ENCODE measurements around the gene SBNO2.

Gene SBNO2

GRCh38 chr19:1088416-1089010, 85.6 kb downstream of the SBNO2 start:
- H3K9ac ChIP-seq (ENCODE audit: low read depth, low read length, poor library complexity, severe bottlenecking), result no peak overlapping the region
- no peaks in the 10 kb centered on the region for H3K9me3 ChIP-seq (ENCODE audit: insufficient read depth, low read depth, low read length)
- H3K4me1 ChIP-seq (ENCODE audit: insufficient read depth, low read length, poor library complexity, severe bottlenecking), result peaks cover 4% of the 10 kb centered on the region
- peaks cover 53% of the 10 kb centered on the region; the same call in 1 of the 2 replicates for H3K36me3 ChIP-seq (ENCODE audit: insufficient read depth, low read length)
- no peak for TF ChIP-seq EZH2phosphoT487 (IDR thresholded peaks at IDR 0.05; ENCODE audit: borderline replicate concordance)
- TF ChIP-seq, protein P1, sequence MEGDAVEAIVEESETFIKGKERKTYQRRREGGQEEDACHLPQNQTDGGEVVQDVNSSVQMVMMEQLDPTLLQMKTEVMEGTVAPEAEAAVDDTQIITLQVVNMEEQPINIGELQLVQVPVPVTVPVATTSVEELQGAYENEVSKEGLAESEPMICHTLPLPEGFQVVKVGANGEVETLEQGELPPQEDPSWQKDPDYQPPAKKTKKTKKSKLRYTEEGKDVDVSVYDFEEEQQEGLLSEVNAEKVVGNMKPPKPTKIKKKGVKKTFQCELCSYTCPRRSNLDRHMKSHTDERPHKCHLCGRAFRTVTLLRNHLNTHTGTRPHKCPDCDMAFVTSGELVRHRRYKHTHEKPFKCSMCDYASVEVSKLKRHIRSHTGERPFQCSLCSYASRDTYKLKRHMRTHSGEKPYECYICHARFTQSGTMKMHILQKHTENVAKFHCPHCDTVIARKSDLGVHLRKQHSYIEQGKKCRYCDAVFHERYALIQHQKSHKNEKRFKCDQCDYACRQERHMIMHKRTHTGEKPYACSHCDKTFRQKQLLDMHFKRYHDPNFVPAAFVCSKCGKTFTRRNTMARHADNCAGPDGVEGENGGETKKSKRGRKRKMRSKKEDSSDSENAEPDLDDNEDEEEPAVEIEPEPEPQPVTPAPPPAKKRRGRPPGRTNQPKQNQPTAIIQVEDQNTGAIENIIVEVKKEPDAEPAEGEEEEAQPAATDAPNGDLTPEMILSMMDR (conservative IDR thresholded peaks at IDR 0.05; ENCODE audit: low read length), result no peak
- H3K79me2 ChIP-seq (ENCODE audit: insufficient read depth, low read length), result peaks cover 22% of the 10 kb centered on the region
- no peak overlapping the region for H3K4me3 ChIP-seq (ENCODE audit: low read length, poor library complexity, severe bottlenecking)
- no peaks in the 10 kb centered on the region for H3K9me2 ChIP-seq (replicated peaks; ENCODE audit: low read depth, low read length)
- no peaks in the 10 kb centered on the region for H3F3A ChIP-seq (ENCODE audit: low read depth)
- peaks cover 7% of the 10 kb centered on the region for H4K20me1 ChIP-seq (ENCODE audit: insufficient read depth, low read length, poor library complexity, severe bottlenecking)
- H3K27me3 ChIP-seq (ENCODE audit: insufficient read depth, low read length, poor library complexity, severe bottlenecking), result no peaks in the 10 kb centered on the region
- no peak overlapping the region for H3K4me2 ChIP-seq (ENCODE audit: low read depth, low read length, poor library complexity, severe bottlenecking)
- no peak overlapping the region for H2AFZ ChIP-seq (ENCODE audit: low read length)

GRCh38 chr19:1087813-1088415, 86.2 kb downstream of the SBNO2 start:
- Histone ChIP-seq H3K4me1 (ENCODE audit: insufficient read depth, low read length, poor library complexity, severe bottlenecking) (no peaks in the 10 kb centered on the region), H2AFZ (ENCODE audit: low read length) (no peak overlapping the region), H3K4me3 (ENCODE audit: low read length, poor library complexity, severe bottlenecking) (no peak overlapping the region), H3K36me3 (ENCODE audit: insufficient read depth, low read length) (peaks cover 56% of the 10 kb centered on the region; the same call in 1 of the 2 replicates), H3K27me3 (ENCODE audit: insufficient read depth, low read length, poor library complexity, severe bottlenecking) (no peaks in the 10 kb centered on the region), H3K9me3 (ENCODE audit: insufficient read depth, low read depth, low read length) (no peaks in the 10 kb centered on the region), H3K4me2 (ENCODE audit: low read depth, low read length, poor library complexity, severe bottlenecking) (no peak overlapping the region), H3K79me2 (ENCODE audit: insufficient read depth, low read length) (peaks cover 16% of the 10 kb centered on the region), H4K20me1 (ENCODE audit: insufficient read depth, low read length, poor library complexity, severe bottlenecking) (peaks cover under 1% of the 10 kb centered on the region), H3K9me2 (replicated peaks; ENCODE audit: low read depth, low read length) (no peaks in the 10 kb centered on the region), H3F3A (ENCODE audit: low read depth) (no peaks in the 10 kb centered on the region), H3K9ac (ENCODE audit: low read depth, low read length, poor library complexity, severe bottlenecking) (no peak overlapping the region)
- TF ChIP-seq, protein P1 (conservative IDR thresholded peaks at IDR 0.05; ENCODE audit: low read length), result no peak
- no peak for TF ChIP-seq EZH2phosphoT487 (IDR thresholded peaks at IDR 0.05; ENCODE audit: borderline replicate concordance)

DNA sequence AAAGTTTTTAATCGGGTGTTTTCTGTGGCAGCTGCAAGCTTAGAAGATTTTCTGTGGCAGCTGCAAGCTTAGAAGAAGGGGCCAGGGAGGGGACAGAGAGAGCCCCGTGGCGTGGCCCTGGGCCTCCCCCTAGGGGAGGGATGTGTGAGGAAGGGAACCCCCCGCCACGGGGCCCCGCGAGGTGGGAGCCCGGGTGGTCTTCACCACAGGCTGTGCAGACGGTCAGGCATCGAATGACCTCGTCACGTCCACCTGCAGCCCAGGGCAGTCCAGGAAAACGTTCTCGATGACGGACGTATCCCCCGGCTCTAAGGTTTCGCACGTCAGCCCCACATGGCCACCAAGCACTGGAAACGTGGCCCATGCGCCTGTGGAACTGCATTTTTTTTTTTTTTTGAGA, 87.5 kb downstream of the SBNO2 start:
- Histone ChIP-seq H3K36me3 (ENCODE audit: insufficient read depth, low read length) (peaks cover 50% of the 10 kb centered on the region; the same call in 1 of the 2 replicates), H3K9ac (ENCODE audit: low read depth, low read length, poor library complexity, severe bottlenecking) (no peak overlapping the region), H3K4me1 (ENCODE audit: insufficient read depth, low read length, poor library complexity, severe bottlenecking) (no peaks in the 10 kb centered on the region), H3K79me2 (ENCODE audit: insufficient read depth, low read length) (peaks cover 6% of the 10 kb centered on the region; the same call in 1 of the 2 replicates), H3K9me2 (replicated peaks; ENCODE audit: low read depth, low read length) (no peaks in the 10 kb centered on the region), H3K4me2 (ENCODE audit: low read depth, low read length, poor library complexity, severe bottlenecking) (no peak overlapping the region), H3K27me3 (ENCODE audit: insufficient read depth, low read length, poor library complexity, severe bottlenecking) (no peaks in the 10 kb centered on the region), H4K20me1 (ENCODE audit: insufficient read depth, low read length, poor library complexity, severe bottlenecking) (peaks cover 6% of the 10 kb centered on the region), H3K4me3 (ENCODE audit: low read length, poor library complexity, severe bottlenecking) (no peak overlapping the region), H2AFZ (ENCODE audit: low read length) (no peak overlapping the region), H3K9me3 (ENCODE audit: insufficient read depth, low read depth, low read length) (no peaks in the 10 kb centered on the region), H3F3A (ENCODE audit: low read depth) (no peaks in the 10 kb centered on the region)
- TF ChIP-seq, protein P1 (conservative IDR thresholded peaks at IDR 0.05; ENCODE audit: low read length), result no peak
- TF ChIP-seq EZH2phosphoT487 (IDR thresholded peaks at IDR 0.05; ENCODE audit: borderline replicate concordance), result no peak

All from Loucy (cell line).